CD4-positive, alpha-beta T cell (primary cell): ENCODE results near the gene CYLC1. TPM values are rescaled to one million over a fixed set of nuclear protein-coding genes. Genes with fewer than 3 reads are reported as not detected.

Experiments used
- ATAC-seq: fragments of 200-7000 bp; cut with Tn5 transposase; one replicate; pipeline ENCODE4 v1.10.0; 2022; ENCODE audit warnings: mild to moderate bottlenecking; ENCODE audit not compliant: poor library complexity
- CTCF ChIA-PET: fragments of 350-600 bp; sonication (Branson Sonifier 250); formaldehyde crosslinking; loops from one replicate; lab custom pipeline; 2021; ENCODE audit warnings: antibody characterized with exemption, inconsistent platforms; lab: Charles Lee
- POLR2A ChIA-PET: fragments of 350-600 bp; sonication (Branson Sonifier 250); formaldehyde crosslinking; loops from one replicate; lab custom pipeline; 2021; ENCODE audit warnings: antibody characterized with exemption, inconsistent platforms; lab: Charles Lee
- DNase-seq, 14 experiments: peaks; one replicate each; pipeline ENCODE4 v3.0.0-alpha.2; 2013 to 2020; ENCODE audit warnings: mixed read lengths in 2 of 14
- H3K27ac ChIP-seq, 2 donors: one replicate each; pipeline versions ENCODE4 v1.5.1 to v1.7.0; 2013; ENCODE audit warnings: low read length in 2 of 2, low read depth in 1 of 2, mild to moderate bottlenecking in 1 of 2
- H3K27me3 ChIP-seq, 2 experiments: 1 replicate in 1 of 2; 2 replicates in 1 of 2; pipeline versions ENCODE4 v1.6.1 to v1.7.0; 2013; ENCODE audit warnings: low read length in 2 of 2, control low read depth in 1 of 2, mild to moderate bottlenecking in 1 of 2, moderate library complexity in 1 of 2; ENCODE audit not compliant: insufficient read depth in 2 of 2, control insufficient read depth in 1 of 2
- H3K36me3 ChIP-seq: one replicate; pipeline ENCODE4 v1.6.1; 2013; ENCODE audit warnings: low read length, control low read depth; ENCODE audit not compliant: insufficient read depth
- H3K4me1 ChIP-seq: one replicate; pipeline ENCODE4 v1.6.1; 2013; ENCODE audit warnings: low read length, control low read depth; ENCODE audit not compliant: insufficient read depth
- H3K4me3 ChIP-seq: one replicate; pipeline ENCODE4 v1.5.1; 2013; ENCODE audit warnings: mild to moderate bottlenecking, low read length, moderate library complexity
- H3K9me3 ChIP-seq, 2 experiments: 1 replicate in 1 of 2; 2 replicates in 1 of 2; pipeline versions ENCODE4 v1.6.1 to v1.7.0; 2013; ENCODE audit warnings: low read length in 2 of 2, mild to moderate bottlenecking in 2 of 2, control low read depth in 1 of 2, moderate library complexity in 1 of 2; ENCODE audit not compliant: control insufficient read depth in 1 of 2, insufficient read depth in 1 of 2
- H3K27ac Mint-ChIP-seq: one replicate; pipeline ENCODE4 v1.8.0; 2020; ENCODE audit warnings: mixed read lengths
- H3K27me3 Mint-ChIP-seq: one replicate; pipeline ENCODE4 v1.8.0; 2021; ENCODE audit warnings: mixed read lengths
- H3K36me3 Mint-ChIP-seq: one replicate; pipeline ENCODE4 v1.8.0; 2021; ENCODE audit warnings: low read depth, mixed read lengths
- H3K4me1 Mint-ChIP-seq: one replicate; pipeline ENCODE4 v1.8.0; 2021; ENCODE audit warnings: low read depth, mixed read lengths
- H3K4me3 Mint-ChIP-seq: one replicate; pipeline ENCODE4 v1.8.0; 2020; ENCODE audit warnings: mild to moderate bottlenecking, mixed read lengths
- H3K9me3 Mint-ChIP-seq: one replicate; pipeline ENCODE4 v1.8.0; 2020; ENCODE audit warnings: mixed read lengths
- intact Hi-C, 2 experiments: fragments of 100-400 bp; cut with DNase I in 1 of 2; cut with micrococcal nuclease in 1 of 2; formaldehyde crosslinking; loops; one replicate each; pipeline versions ENCODE4 v1.15.1 to v1.9.0; 2023 to 2025; cut with DNase I, micrococcal nuclease
- total RNA-seq, 174 experiments: library from RNA in 2 of 174; stranded (reverse) in 2 of 174; gene quantifications; one replicate each; pipeline ENCODE4 v1.2.3 and lab custom pipeline; 2021 to 2026
- TF ChIP-seq, protein P1 (sequence below): fragments of 200-600 bp; IDR thresholded peaks from one replicate; pipeline ENCODE4 v1.8.0; 2022; ENCODE audit warnings: antibody characterized with exemption, mild to moderate bottlenecking

The CYLC1 gene
- total RNA-seq, 2 experiments from 2014 or later, result not detected

DNA sequence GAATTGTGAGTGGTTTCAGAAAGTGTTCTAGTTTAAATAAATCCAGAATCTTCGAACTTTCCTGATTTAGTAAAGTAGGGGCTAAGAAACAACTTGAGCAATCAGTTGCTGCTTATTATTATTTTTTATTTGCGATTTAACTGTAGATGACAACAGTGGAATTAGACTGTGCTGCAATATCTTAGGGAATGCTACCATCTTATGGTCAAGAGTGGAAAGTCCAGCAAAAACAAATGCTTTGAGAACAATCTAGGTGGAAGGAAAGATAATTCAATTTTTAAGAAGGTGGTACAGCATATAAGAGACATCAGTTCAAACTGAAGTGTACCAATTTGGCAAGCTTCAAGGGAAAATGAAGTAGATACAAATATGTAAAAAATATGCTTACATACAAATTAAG lies 73.3 kb downstream of the CYLC1 start:
- Histone ChIP-seq H3K27ac (no peak overlapping the region), H3K36me3 (no peaks in the 10 kb centered on the region), H3K27me3 (no peaks in the 10 kb centered on the region), H3K4me3 (no peak overlapping the region), H3K9me3 (no peaks in the 10 kb centered on the region), H3K4me1 (no peaks in the 10 kb centered on the region)
- Mint-ChIP-seq H3K27ac (no peak overlapping the region), H3K4me3 (no peak overlapping the region), H3K36me3 (no peaks in the 10 kb centered on the region), H3K4me1 (no peaks in the 10 kb centered on the region), H3K9me3 (peaks cover 2% of the 10 kb centered on the region), H3K27me3 (no peaks in the 10 kb centered on the region)
- ChIA-PET CTCF (no interaction called here), POLR2A (no interaction called here)
- intact Hi-C loops, result no loop called here
- TF ChIP-seq, protein P1, sequence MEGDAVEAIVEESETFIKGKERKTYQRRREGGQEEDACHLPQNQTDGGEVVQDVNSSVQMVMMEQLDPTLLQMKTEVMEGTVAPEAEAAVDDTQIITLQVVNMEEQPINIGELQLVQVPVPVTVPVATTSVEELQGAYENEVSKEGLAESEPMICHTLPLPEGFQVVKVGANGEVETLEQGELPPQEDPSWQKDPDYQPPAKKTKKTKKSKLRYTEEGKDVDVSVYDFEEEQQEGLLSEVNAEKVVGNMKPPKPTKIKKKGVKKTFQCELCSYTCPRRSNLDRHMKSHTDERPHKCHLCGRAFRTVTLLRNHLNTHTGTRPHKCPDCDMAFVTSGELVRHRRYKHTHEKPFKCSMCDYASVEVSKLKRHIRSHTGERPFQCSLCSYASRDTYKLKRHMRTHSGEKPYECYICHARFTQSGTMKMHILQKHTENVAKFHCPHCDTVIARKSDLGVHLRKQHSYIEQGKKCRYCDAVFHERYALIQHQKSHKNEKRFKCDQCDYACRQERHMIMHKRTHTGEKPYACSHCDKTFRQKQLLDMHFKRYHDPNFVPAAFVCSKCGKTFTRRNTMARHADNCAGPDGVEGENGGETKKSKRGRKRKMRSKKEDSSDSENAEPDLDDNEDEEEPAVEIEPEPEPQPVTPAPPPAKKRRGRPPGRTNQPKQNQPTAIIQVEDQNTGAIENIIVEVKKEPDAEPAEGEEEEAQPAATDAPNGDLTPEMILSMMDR, result no peak
- ATAC-seq (no peak), DNase-seq (no peak)
